ENCODE measurements around the gene IL34. TPM values are rescaled to one million over a fixed set of nuclear protein-coding genes. Genes with fewer than 3 reads are reported as not detected.

IL34 gene
- total and polyA plus RNA-seq, 2 of the 13 experiments (the other 11 are each of a cell fraction or from before 2014, with no cell fraction given), result 1.2 to 1.3 TPM

GRCh38 chr16:70656712-70657263 lies 10.4 kb downstream of the IL34 start (continued):
- TF ChIP-seq, protein P1, sequence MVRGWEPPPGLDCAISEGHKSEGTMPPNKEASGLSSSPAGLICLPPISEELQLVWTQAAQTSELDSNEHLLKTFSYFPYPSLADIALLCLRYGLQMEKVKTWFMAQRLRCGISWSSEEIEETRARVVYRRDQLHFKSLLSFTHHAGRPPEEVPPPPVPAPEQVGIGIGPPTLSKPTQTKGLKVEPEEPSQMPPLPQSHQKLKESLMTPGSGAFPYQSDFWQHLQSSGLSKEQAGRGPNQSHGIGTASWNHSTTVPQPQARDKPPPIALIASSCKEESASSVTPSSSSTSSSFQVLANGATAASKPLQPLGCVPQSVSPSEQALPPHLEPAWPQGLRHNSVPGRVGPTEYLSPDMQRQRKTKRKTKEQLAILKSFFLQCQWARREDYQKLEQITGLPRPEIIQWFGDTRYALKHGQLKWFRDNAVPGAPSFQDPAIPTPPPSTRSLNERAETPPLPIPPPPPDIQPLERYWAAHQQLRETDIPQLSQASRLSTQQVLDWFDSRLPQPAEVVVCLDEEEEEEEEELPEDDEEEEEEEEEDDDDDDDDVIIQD (CRISPR knock-in tag; IDR thresholded peaks at IDR 0.05; ENCODE audit: low read depth), result 0 out of 2 replicates have a peak, but pooled peaks have one; percentile 27
- TF ChIP-seq HNF1B (CRISPR knock-in tag; IDR thresholded peaks at IDR 0.05) (peak; percentile 94), ZNF598 (CRISPR knock-in tag; IDR thresholded peaks at IDR 0.05; ENCODE audit: borderline replicate concordance) (peak; percentile 91; the same call in 1 of the 2 replicates), ZNF30 (CRISPR knock-in tag; IDR thresholded peaks at IDR 0.05) (no peak), ZNF878 (CRISPR knock-in tag; IDR thresholded peaks at IDR 0.05) (no peak), REST (IDR thresholded peaks at IDR 0.05; ENCODE audit: borderline replicate concordance in 1 of 2, low read depth in 1 of 2, low read length in 2 of 2) (no peak), SIN3A (IDR thresholded peaks at IDR 0.05; ENCODE audit: borderline replicate concordance, low read depth, low read length) (no peak), ZNF44 (CRISPR knock-in tag; IDR thresholded peaks at IDR 0.05) (peak; percentile 98; the same call in 1 of the 2 replicates), IKZF4 (CRISPR knock-in tag; IDR thresholded peaks at IDR 0.05; ENCODE audit: borderline replicate concordance, low read depth, not compliant biosample characterization) (peak; percentile 49), MTA1 (CRISPR knock-in tag; IDR thresholded peaks at IDR 0.05; ENCODE audit: borderline replicate concordance) (peak; percentile 88; the same call in 1 of the 2 replicates), MYC (CRISPR knock-in tag; IDR thresholded peaks at IDR 0.05; ENCODE audit: borderline replicate concordance) (peak; percentile 91), ZNF414 (CRISPR knock-in tag; IDR thresholded peaks at IDR 0.05) (peak; percentile 72; the same call in 1 of the 2 replicates), ZHX1 (CRISPR knock-in tag; IDR thresholded peaks at IDR 0.05; ENCODE audit: low read depth) (0 out of 2 replicates have a peak, but pooled peaks have one; percentile 62)
